HepG2 (cell line): Measurements from ENCODE around the gene ADCY7. TPM values are rescaled to one million over a fixed set of nuclear protein-coding genes. Genes with fewer than 3 reads are reported as not detected.

ENCODE experiments used
- FOXA1 ChIP-seq, 2 experiments: fragments of 450-650 bp in 1 of 2; sonication (generic) in 1 of 2; formaldehyde crosslinking in 1 of 2; IDR thresholded peaks; 2 replicates each; pipeline versions ENCODE4 v1.4.0 to v1.6.1; 2016 to 2020; ENCODE audit warnings: missing genetic modification reagents in 1 of 2
- GTF2F1 ChIP-seq: fragments of 150-350 bp; IDR thresholded peaks from 2 replicates; pipeline ENCODE4 v1.6.1; 2014; ENCODE audit warnings: low read length
- HOXA3 ChIP-seq: sonication (generic); formaldehyde crosslinking; IDR thresholded peaks from 2 replicates; pipeline ENCODE4 v1.5.0; 2020; ENCODE audit warnings: missing genetic modification reagents
- ISL2 ChIP-seq: sonication (generic); formaldehyde crosslinking; IDR thresholded peaks from 2 replicates; pipeline ENCODE4 v1.5.0; 2020; ENCODE audit warnings: missing genetic modification reagents
- JDP2 ChIP-seq: sonication (generic); formaldehyde crosslinking; IDR thresholded peaks from 2 replicates; pipeline ENCODE4 v1.8.1; 2022; ENCODE audit warnings: missing genetic modification reagents, borderline replicate concordance
- POLR2G ChIP-seq: fragments of 200-400 bp; formaldehyde crosslinking; IDR thresholded peaks from 2 replicates; pipeline ENCODE4 v1.6.1; 2018; ENCODE audit warnings: mild to moderate bottlenecking, low read depth, low read length, moderate library complexity
- RORA ChIP-seq: sonication (generic); formaldehyde crosslinking; IDR thresholded peaks from 2 replicates; pipeline ENCODE4 v1.5.0; 2020; ENCODE audit warnings: mild to moderate bottlenecking, missing genetic modification reagents, moderate library complexity
- U2AF2 ChIP-seq: fragments of 200-400 bp; formaldehyde crosslinking; IDR thresholded peaks from 2 replicates; pipeline ENCODE4 v1.6.1; 2017; ENCODE audit warnings: low read depth, mild to moderate bottlenecking, low read length
- ZBTB1 ChIP-seq: sonication (generic); formaldehyde crosslinking; IDR thresholded peaks from 2 replicates; pipeline ENCODE4 v1.4.0; 2020; ENCODE audit warnings: missing genetic modification reagents, borderline replicate concordance
- ZMYM4 ChIP-seq: sonication (generic); formaldehyde crosslinking; IDR thresholded peaks from 2 replicates; pipeline ENCODE4 v1.8.1; 2023; ENCODE audit warnings: mild to moderate bottlenecking, missing genetic modification reagents
- ZNF614 ChIP-seq: IDR thresholded peaks from 2 replicates; pipeline ENCODE4 v1.6.1; 2018; ENCODE audit warnings: missing biosample characterization, missing genetic modification reagents, inconsistent platforms, borderline replicate concordance
- ZNF792 ChIP-seq: IDR thresholded peaks from 2 replicates; pipeline ENCODE4 v1.6.1; 2016
- ZSCAN30 ChIP-seq: sonication (generic); formaldehyde crosslinking; IDR thresholded peaks from 2 replicates; pipeline ENCODE4 v1.5.0; 2020; ENCODE audit warnings: mild to moderate bottlenecking, missing genetic modification reagents
- polyA plus RNA-seq, 8 experiments: library from polyadenylated mRNA; depleted of rRNA in 3 of 8; stranded (reverse) in 7 of 8; unstranded in 1 of 8; fragments of >200 nt; fragmentation: Illumina TruSeq in 4 of 8; extraction: Trizol in 4 of 8; gene quantifications; 2 replicates each; pipeline versions ENCODE4 v1.2.1 to v1.2.3, GENCODE V29; 2011 to 2016; ENCODE audit warnings: low read depth in 4 of 8, missing spikeins in 1 of 8, mixed read lengths in 1 of 8; ENCODE audit not compliant: insufficient read depth in 1 of 8
- total RNA-seq, 5 experiments: library from RNA; depleted of rRNA; stranded (reverse); fragments of >200 nt; fragmentation: Illumina TruSeq; extraction: Trizol; gene quantifications; 2 replicates each; pipeline ENCODE4 v1.2.3, GENCODE V29; 2016; ENCODE audit warnings: low read depth in 1 of 5
- TF ChIP-seq, protein P1 (sequence below): sonication (generic); formaldehyde crosslinking; IDR thresholded peaks from 2 replicates; pipeline ENCODE4 v1.8.0; 2022; ENCODE audit warnings: missing genetic modification reagents, mild to moderate bottlenecking, moderate library complexity, borderline replicate concordance
- TF ChIP-seq, protein P2 (sequence below): sonication (generic); formaldehyde crosslinking; IDR thresholded peaks from 2 replicates; pipeline ENCODE4 v1.4.0; 2020; ENCODE audit warnings: mild to moderate bottlenecking, missing genetic modification reagents
- TF ChIP-seq, protein P3 (sequence below): sonication (generic); formaldehyde crosslinking; IDR thresholded peaks from 2 replicates; pipeline ENCODE4 v1.4.0; 2020; ENCODE audit warnings: missing genetic modification reagents
- TF ChIP-seq, protein P4 (sequence below): sonication (generic); formaldehyde crosslinking; IDR thresholded peaks from 2 replicates; pipeline ENCODE4 v1.5.0; 2020; ENCODE audit warnings: mild to moderate bottlenecking, missing genetic modification reagents, borderline replicate concordance

ADCY7 gene
- total and polyA plus RNA-seq, 2 of the 13 experiments (the other 11 are each of a cell fraction or from before 2014, with no cell fraction given) = 2.2 to 4.3 TPM

DNA sequence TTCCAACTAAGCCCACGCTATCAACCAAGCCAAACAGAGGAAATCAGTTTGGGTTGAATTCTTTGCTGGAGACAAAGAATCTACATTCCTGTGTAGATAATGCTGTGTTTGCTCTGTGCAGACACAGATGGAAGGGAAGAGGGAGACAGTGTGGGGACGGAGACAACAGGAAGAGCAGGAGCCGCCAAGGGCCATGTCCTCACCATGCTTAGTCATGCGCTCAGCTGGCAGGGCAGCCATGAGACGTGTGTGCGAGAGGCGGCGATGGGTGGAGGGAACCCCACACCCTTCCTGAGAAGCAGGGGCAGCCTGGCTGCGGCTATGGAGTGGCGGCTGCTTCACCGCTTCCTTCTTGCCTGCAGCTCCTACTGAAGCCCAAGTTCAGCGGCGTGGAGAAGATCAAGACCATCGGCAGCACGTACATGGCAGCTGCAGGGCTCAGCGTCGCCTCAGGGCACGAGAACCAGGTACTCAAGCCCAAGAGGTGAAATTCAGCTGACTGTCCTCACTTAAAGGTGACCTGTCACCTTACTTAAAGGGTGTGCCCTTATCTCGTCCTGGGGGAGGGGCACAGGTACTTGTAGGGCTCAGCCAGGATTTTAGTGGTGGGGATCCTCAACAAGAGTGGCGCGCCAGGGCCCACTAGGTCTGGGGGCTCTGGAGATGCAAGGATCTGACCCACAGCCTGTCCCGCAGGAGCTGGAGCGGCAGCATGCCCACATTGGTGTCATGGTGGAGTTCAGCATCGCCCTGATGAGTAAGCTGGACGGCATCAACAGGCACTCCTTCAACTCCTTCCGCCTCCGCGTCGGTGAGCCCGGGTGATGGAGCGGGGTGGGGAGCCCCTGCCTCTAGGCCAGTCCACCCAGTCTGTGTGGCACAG is 47.5 kb downstream of the ADCY7 start (continued):
- peak; percentile 63; the same call in 1 of the 2 replicates for TF ChIP-seq ZNF792 (CRISPR knock-in tag)
- TF ChIP-seq, protein P1, sequence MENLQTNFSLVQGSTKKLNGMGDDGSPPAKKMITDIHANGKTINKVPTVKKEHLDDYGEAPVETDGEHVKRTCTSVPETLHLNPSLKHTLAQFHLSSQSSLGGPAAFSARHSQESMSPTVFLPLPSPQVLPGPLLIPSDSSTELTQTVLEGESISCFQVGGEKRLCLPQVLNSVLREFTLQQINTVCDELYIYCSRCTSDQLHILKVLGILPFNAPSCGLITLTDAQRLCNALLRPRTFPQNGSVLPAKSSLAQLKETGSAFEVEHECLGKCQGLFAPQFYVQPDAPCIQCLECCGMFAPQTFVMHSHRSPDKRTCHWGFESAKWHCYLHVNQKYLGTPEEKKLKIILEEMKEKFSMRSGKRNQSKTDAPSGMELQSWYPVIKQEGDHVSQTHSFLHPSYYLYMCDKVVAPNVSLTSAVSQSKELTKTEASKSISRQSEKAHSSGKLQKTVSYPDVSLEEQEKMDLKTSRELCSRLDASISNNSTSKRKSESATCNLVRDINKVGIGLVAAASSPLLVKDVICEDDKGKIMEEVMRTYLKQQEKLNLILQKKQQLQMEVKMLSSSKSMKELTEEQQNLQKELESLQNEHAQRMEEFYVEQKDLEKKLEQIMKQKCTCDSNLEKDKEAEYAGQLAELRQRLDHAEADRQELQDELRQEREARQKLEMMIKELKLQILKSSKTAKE (CRISPR knock-in tag) = peak; percentile 94
- peak; percentile 82 for TF ChIP-seq ZNF614
- no peak for TF ChIP-seq JDP2
- TF ChIP-seq ISL2 (CRISPR knock-in tag) = 0 out of 2 replicates have a peak, but pooled peaks have one; percentile 40
- TF ChIP-seq GTF2F1 = no peak
- 0 out of 2 replicates have a peak, but pooled peaks have one; percentile 32 for TF ChIP-seq POLR2G
- TF ChIP-seq FOXA1 (IDR thresholded peaks at IDR 0.05) = no peak
- TF ChIP-seq FOXA1 (CRISPR knock-in tag; IDR thresholded peaks at IDR 0.05) = peak; percentile 87
- TF ChIP-seq, protein P2, sequence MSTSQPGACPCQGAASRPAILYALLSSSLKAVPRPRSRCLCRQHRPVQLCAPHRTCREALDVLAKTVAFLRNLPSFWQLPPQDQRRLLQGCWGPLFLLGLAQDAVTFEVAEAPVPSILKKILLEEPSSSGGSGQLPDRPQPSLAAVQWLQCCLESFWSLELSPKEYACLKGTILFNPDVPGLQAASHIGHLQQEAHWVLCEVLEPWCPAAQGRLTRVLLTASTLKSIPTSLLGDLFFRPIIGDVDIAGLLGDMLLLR (CRISPR knock-in tag) = peak; percentile 64; the same call in 1 of the 2 replicates
- peak; percentile 90 for TF ChIP-seq HOXA3 (CRISPR knock-in tag)
- no peak for TF ChIP-seq RORA (CRISPR knock-in tag)
- TF ChIP-seq ZMYM4 (CRISPR knock-in tag) = no peak
- TF ChIP-seq, protein P3, sequence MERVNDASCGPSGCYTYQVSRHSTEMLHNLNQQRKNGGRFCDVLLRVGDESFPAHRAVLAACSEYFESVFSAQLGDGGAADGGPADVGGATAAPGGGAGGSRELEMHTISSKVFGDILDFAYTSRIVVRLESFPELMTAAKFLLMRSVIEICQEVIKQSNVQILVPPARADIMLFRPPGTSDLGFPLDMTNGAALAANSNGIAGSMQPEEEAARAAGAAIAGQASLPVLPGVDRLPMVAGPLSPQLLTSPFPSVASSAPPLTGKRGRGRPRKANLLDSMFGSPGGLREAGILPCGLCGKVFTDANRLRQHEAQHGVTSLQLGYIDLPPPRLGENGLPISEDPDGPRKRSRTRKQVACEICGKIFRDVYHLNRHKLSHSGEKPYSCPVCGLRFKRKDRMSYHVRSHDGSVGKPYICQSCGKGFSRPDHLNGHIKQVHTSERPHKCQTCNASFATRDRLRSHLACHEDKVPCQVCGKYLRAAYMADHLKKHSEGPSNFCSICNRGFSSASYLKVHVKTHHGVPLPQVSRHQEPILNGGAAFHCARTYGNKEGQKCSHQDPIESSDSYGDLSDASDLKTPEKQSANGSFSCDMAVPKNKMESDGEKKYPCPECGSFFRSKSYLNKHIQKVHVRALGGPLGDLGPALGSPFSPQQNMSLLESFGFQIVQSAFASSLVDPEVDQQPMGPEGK (CRISPR knock-in tag) = 0 out of 2 replicates have a peak, but pooled peaks have one; percentile 43
- no peak for TF ChIP-seq U2AF2
- TF ChIP-seq ZBTB1 (CRISPR knock-in tag) = no peak
- TF ChIP-seq, protein P4, sequence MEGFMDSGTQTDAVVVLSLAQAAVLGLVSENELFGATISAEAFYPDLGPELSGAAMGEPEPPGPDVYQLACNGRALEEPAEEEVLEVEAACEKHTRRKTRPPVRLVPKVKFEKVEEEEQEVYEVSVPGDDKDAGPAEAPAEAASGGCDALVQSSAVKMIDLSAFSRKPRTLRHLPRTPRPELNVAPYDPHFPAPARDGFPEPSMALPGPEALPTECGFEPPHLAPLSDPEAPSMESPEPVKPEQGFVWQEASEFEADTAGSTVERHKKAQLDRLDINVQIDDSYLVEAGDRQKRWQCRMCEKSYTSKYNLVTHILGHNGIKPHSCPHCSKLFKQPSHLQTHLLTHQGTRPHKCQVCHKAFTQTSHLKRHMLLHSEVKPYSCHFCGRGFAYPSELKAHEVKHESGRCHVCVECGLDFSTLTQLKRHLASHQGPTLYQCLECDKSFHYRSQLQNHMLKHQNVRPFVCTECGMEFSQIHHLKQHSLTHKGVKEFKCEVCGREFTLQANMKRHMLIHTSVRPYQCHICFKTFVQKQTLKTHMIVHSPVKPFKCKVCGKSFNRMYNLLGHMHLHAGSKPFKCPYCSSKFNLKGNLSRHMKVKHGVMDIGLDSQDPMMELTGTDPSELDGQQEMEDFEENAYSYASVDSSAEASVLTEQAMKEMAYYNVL = peak; percentile 82; the same call in 1 of the 2 replicates
- no peak for TF ChIP-seq ZSCAN30 (CRISPR knock-in tag)
